ENCODE data around the gene FGF19.

Gene FGF19

GRCh38 chr11:69649576-69649900, 54.3 kb downstream of the FGF19 start:
- no peak for TF ChIP-seq CTCF (IDR thresholded peaks at IDR 0.05; ENCODE audit: extremely low read depth, missing control alignments)
- no peak for DNase-seq (ENCODE audit: low spot score)

- no peak for DNase-seq (ENCODE audit: low spot score)
- TF ChIP-seq CTCF (IDR thresholded peaks at IDR 0.05; ENCODE audit: extremely low read depth, missing control alignments), result no peak
Observed at GRCh38 chr11:69648679-69649575, 54.9 kb downstream of the FGF19 start.
